ENCODE results near the gene PLLP.

The PLLP gene

GRCh38 chr16:57253466-57253865 is 31.0 kb downstream of the PLLP start:
- no peak for DNase-seq

GRCh38 chr16:57252148-57252721 is 32.2 kb downstream of the PLLP start:
- DNase-seq = no peak

DNA sequence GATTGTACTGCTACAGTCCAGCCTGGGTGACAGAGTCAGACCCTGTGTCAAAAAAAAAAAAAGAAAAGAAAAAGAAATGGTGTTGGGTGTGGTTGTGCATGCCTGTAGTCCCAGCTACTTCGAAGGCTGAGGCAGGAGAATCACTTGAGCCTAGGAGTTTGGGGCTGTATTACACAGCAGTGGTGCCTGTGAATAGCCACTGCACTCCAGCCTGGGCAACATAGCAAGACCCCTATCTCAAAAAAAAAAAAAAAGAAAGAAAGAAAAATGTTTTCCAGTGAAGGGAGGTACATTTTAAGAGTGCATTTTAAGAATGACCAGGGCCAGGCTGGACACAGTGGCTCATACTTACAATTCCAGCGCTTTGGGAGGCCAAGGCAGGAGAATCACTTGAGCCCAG is 33.1 kb downstream of the PLLP start:
- DNase-seq = no peak

DNA sequence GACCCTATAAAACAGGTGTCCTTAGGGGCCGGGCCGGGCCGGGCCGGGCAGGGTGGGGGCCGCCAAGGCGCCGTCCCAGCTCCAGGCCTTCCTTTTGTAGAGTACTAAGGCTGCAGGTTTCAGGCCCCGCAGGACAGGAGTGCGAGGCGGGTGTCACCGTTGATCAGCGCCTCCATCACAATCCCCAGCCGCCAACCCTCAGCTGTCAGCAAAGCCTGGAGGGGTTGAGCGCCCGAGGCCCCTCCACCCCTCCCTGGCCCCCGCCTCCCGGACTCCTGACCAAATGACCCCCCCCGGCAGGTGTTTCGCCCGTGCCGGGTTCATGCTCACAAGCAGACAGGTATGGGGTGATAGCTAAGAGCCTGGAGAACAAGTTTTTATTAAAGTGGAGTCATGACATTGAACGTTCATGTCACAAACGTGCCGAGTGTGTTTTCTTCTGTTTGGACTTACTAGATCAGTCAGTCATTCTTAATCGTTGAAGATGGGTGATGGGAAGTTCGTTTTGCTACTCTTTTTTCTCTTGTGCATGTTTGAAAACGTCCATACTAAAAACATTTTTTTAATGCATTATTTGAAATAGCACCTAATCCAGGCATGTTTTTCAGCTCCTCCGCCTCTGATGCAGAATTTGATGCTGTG is 38.9 kb downstream of the PLLP start:
- no peak for DNase-seq

DNA sequence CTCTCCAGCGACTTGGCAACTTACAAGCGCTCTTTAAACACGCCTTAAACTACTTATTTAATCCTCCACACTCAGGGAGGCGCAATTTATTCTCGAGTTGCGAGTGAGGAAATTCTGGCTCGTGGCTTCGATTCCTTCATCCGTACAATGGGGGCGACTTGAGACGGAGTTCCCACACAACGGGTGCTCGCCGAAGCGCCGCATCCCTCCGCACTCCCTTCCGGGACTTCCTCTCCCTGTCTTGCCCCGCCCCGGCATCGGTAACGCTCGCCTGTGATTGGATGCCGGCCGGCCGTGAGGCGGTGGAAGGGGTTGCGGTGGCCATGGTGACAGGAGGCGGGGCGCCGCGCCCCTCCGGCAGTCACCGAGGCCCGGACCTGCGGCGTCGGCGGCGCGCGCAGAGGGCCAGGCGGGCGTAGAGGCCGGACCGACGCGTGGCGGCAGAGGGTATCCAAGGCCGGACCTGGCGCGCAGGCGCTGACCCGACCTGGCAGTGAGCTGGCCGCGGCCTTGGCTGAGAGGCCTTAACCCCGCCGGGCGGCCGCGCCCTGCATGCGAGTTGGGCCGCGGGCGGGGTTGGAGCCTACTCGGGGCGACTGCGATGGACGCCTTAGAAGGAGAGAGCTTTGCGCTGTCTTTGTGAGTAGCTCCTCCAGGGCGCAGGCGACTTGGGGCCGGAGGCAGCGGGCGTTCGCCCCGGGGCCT is 39.6 kb downstream of the PLLP start, which contains the start of gene ARL2BP:
ARL2BP (plus strand) TSS at position 493 of the 705 bp plus-strand sequence; CDS start at position 602, 109 bp downstream.
- DNase-seq = peak; percentile 96 to 97

DNA sequence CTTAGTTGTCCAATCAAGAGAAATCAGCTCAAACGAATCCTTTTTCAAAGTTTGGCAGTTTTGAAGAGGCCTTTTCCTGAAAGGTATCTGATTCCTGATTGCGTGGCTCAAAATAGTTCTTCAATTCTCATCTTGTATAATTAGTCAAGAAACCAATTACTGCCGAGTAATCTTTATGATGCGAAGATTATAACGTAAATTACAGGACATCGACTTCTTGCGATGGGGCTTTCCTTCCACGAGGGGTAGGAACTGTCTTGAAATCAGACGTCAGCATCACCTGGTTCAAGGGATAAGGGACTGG is 40.1 kb downstream of the PLLP start:
- no peak for DNase-seq

DNA sequence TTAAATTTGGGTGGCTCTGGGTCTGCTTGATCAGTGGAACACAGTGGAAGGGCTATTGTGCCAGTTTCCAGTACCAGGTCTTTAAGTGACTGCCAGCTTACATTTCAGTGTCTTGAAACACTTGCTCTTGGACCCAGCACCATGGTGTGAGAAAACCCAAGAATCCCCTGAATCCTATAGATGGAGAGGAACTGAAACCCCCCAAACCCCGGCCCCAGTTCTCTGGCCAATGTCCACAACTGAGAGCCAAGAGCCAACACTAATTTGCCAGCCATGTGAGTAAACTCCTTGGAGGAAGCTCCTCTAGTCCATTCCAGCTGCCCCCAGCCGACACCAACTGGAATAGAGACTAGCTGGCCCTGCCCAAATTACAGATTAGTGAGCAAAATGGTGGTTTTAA is 41.8 kb downstream of the PLLP start:
- no peak for DNase-seq

DNA sequence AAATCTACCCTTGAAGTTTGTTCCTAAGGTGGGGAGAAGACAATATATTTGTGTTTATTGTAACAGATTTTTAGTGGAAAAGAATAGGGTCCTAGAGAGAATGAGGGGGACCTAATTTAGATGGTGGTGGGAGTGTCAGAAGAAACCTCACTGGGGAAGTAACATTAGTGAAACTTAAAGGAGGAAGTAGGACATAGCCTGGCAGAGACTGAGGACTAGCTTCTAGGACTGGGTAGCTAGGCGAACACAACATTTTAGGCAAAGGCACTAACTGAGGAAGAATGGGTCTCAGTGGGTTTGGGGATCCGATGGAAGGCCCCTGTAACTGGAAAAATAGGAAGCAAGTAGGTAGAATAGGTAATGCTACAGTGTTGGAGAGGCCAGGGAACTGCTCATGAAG is 43.6 kb downstream of the PLLP start:
- DNase-seq = no peak

- no peak for DNase-seq
Observed at GRCh38 chr16:57239107-57239506, 45.4 kb downstream of the PLLP start.

DNA sequence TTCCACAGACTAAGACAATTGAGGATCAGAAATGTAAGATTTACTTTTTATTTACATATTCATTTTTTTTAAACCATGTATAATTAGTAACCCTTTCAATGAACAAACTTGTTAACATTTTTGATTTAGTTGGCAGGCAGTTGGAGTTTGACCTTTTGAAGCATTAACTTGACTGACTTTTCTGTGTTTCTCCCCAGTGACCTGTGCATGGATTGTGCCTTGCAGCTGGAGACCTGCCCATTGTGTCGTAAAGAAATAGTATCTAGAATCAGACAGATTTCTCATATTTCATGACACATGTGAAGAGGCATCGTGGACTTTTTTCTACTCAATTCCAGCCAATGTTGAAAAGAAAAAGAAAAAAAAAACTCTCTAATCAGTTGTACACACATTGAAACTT is 45.8 kb downstream of the PLLP start:
- DNase-seq = no peak

DNA sequence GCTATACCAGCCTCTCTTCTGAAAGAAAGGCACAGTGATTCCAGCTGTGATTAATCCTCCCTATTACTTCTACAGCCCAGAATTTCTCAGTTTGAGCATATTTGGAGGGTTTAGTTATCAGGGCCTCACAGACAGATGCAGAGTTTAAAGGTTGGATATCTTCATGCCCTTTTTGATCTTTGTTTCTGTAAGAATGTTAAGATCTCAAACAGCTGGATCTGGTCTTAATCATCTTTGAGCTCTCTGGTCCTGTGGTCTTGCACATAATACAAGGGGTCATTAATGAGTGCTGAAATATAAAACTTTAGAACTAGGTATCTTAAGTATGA is 48.5 kb downstream of the PLLP start:
- DNase-seq = no peak

DNA sequence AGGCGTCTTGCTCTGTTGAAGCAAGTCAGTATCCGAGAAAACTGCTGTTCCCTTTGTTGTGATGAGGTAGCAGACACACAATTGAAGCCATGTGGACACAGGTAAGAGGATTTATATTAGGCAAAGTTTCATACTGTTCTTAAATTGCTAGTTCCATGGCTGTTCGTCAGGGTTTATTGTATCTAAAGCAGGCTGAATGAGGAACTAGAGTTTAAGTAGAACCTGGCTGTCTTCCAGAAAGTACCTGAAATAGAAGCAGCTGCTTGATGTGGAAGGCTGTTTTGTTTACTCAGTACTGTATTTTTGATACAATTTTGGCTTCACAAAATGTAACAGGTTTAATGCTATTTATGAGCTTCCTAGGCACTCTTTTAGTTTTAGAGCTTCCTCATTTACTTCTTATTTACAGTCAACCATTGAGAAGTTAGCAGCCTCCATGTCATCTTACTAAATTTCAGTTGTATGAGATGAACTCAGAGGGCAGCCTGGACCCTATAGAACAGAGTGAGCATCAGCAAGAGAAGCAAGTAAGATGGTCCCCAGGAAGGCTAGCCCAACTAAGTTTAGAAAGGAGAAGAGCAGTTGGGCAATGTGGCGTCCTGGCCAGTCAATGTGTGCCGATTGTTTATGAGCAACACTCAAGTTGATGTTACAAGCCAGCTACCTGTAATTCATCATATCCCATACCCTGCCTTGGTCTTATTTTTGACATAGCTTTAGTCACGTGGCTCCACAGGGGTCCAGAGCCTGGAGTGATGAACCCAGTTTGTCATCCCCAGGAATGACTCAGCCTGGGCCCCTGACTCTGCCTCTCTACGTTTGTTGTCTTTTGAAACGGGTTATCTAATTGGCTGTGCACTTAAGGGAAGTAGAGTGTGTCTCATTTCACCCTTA is 49.1 kb downstream of the PLLP start:
- DNase-seq = no peak

- no peak for DNase-seq
Observed at GRCh38 chr16:57234707-57235092, 49.8 kb downstream of the PLLP start.

GRCh38 chr16:57233944-57234706 is 50.3 kb downstream of the PLLP start:
- no peak for DNase-seq

- DNase-seq = no peak
Observed at GRCh38 chr16:57231821-57232350, 52.6 kb downstream of the PLLP start.

GRCh38 chr16:57229079-57229478 is 55.4 kb downstream of the PLLP start:
- DNase-seq = no peak

GRCh38 chr16:57226701-57227621 is 57.5 kb downstream of the PLLP start:
- no peak for DNase-seq

DNA sequence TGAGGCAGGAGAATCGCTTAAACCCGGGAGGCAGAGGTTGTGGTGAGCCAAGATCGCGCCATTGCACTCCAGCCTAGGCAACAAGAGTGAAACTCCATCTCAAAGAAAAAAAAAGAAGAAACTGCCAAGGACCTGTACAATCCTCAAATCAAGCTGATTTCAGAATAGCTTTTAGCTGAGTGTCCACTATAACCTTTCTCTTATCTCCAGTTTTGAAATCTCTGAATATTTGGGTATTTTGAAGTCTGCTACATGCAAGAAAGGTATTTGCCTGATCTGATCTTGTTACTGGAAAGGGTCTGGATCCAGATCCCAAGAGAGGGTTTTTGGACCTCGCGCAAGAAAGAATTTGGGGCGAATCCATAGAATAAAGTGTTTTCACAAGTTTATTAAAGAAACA is 58.5 kb downstream of the PLLP start:
- no peak for DNase-seq

GRCh38 chr16:57224651-57225335 is 59.7 kb downstream of the PLLP start:
- DNase-seq = no peak

DNA sequence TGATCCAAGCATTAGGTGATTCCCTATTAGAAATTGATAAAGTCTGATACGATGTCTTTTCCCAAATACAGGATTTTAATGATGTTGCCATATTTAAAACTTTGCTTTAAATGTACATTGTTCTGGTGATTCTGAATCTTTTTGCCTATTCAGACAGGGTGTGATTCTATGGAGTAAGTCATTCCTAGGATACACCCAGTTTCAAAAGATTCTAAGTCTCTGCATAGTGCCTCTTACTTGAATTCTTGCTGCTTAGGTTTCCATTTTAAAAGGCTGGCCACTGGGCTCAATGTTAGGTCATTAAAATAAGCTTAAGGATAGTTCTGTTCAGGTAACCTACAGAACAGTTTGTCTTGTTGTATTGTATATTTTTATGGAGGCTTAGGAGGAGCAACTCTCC is 61.4 kb downstream of the PLLP start:
- DNase-seq = no peak

DNA sequence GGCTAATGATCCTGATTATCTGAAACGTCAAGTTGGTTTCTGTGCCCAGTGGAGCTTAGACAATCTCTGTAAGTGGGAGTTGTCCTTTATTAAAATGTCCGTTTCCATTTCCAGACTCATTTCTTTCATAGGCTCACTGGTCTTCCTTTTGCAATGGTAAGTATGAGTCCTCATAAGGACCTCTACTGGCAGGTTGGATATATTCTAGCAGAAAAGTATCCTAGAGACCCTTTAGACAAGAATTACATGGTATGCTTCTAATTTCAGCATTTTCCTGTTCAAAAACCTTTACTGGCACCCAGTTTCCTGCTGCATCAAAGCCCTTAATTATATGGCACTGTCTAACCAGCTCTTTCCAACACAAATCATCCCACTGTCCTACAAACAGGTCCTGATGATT is 67.5 kb downstream of the PLLP start:
- DNase-seq = no peak
